GM10847 (cell line): ENCODE results near the gene VSTM2L.

Source experiments
- POLR2A ChIP-seq: IDR thresholded peaks from 2 replicates; pipeline ENCODE4 v1.6.1; 2011; ENCODE audit not compliant: insufficient read length; ENCODE audit errors: extremely low read depth

Gene VSTM2L

DNA sequence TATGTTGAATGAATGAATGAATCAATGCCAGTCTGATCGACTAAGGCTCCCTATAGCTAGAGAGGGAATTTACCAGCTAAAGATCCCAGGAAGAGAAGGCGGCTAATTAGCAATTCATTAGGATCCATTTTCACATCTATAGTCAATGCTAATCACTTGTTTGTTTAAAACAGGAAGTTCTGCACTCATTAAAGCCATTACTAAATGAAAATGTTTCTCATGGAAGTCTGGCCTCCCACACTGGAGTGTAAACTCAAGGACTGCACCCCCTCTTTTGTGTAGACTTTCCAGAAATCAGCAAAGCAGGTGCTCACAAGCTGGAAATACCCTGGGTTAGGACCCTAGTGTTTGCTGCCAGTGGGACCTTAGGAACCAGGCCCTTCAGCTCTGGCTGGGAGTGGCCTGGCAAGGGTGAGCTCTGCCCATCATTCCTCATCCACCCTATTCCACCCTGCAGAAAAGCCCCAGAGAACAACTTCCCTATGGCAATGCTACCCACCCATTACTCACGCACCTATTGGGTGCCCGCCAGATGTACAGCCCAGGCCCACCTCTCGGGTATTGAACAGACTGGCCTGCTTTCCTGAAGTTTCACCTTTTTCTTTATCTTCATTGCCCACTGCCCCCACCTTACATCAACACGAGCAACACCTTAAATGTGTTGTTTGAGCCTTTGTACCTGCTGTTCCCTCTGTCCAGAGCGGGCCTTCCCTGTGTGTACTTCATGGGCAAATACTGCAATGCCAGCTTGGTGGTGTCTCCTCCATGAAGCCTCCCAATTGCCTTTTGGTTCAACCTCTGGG lies 69.5 kb downstream of the VSTM2L start:
- TF ChIP-seq POLR2A = no peak

GRCh38 chr20:37973059-37973910 lies 70.4 kb downstream of the VSTM2L start:
- TF ChIP-seq POLR2A = no peak

DNA sequence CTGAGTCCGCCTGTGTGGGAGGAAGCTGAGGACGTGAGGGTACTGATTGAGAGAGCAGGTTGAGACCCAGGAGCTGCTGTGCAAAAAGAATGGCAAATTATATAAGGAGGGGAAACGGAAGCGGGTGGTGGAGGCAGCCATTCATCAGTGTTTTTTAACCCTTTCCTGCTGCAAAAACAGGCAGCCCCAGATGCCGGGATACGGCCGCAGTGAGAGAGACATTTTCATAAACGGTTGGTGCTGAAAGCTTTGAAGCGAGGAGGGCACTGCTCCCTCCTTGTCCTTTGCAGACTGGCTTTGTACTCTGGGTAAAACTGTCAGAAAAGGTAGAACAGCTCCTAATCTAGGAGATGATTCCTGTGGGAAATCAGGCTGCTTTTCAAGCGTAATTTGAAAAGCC lies 74.0 kb downstream of the VSTM2L start:
- TF ChIP-seq POLR2A = no peak

- no peak for TF ChIP-seq POLR2A
Observed at GRCh38 chr20:37977338-37977737, 74.4 kb downstream of the VSTM2L start.

DNA sequence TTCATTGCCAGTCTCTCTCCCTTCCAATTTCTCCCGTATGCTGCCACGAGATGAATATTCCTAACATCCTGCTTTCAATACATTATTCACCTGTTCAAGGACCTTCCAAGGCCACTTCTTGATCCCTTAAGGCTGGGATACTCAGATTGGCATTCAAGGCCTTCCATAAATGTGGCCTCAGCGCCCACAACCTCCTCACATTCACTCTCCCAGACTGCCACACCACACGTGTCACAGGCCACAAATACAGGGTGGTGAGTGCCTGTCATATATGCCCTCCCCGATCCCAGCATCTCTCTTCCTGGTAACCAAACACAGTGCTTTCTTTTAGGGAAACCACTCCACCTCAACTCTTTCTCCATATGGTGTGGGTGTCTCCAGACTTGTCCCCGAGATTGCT lies 74.9 kb downstream of the VSTM2L start:
- TF ChIP-seq POLR2A = no peak

- TF ChIP-seq POLR2A = no peak
Observed at GRCh38 chr20:37979021-37979985, 76.4 kb downstream of the VSTM2L start.

DNA sequence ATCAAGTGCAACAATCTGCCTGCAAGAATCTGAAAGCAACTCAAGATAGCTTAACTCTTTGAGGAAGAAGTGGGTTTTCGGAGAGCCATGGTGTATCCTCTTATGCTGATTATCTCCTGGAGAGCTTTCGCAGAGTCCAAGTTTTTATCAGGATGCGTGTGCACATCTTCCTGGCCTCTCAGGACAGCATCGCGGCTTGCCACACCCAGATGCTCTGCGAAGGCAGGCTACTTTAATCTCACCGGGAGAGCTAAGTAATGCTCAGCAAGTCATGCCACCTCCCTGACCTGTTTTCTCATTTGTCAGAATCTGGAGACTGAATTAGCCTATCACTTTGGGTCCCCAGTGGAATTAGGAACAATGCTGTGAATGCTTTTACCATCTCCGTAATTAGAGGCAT lies 77.5 kb downstream of the VSTM2L start:
- TF ChIP-seq POLR2A = no peak

DNA sequence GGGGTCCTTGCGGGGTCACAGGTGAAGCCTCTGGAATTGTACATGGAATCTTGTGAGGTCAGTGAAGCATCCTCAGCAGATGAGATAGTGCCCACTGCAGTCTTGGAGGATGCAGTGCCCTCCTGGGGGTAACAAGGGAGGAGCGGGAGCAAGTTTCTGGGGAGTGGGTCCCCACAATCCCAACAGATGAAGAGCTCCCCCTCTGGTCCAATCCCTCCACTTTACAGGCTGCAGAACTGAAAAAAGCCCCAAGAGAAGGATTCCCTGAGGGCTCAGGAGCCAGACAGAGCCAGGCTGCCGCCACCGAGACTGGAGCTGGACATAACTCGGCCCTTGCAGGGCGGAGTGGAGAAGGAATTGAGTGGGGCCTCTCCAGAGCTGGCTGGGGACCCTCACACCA lies 77.9 kb downstream of the VSTM2L start:
- TF ChIP-seq POLR2A = no peak

DNA sequence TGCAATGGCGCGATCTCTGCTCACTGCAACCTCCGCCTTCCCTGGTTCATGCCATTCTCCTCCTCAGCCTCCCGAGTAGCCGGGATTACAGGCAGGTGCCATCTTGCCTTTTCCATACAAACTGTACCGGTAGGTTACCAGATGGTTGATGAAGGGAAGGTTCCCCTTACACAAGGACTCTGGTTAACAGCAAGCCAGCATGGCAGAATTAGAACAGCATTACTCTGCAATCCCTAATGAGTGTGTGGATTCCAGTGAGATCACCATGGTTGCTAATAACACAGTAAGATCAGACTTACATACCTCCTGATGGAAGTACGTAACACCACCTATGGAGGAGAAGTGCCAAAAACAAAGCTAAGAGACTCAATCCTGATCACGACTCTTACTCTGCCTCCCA lies 78.6 kb downstream of the VSTM2L start:
- TF ChIP-seq POLR2A = no peak

- TF ChIP-seq POLR2A = no peak
Observed at GRCh38 chr20:37983286-37983685, 80.4 kb downstream of the VSTM2L start.

- no peak for TF ChIP-seq POLR2A
Observed at GRCh38 chr20:37984018-37984785, 81.3 kb downstream of the VSTM2L start.

GRCh38 chr20:37986044-37986858 lies 83.3 kb downstream of the VSTM2L start:
- TF ChIP-seq POLR2A = no peak

DNA sequence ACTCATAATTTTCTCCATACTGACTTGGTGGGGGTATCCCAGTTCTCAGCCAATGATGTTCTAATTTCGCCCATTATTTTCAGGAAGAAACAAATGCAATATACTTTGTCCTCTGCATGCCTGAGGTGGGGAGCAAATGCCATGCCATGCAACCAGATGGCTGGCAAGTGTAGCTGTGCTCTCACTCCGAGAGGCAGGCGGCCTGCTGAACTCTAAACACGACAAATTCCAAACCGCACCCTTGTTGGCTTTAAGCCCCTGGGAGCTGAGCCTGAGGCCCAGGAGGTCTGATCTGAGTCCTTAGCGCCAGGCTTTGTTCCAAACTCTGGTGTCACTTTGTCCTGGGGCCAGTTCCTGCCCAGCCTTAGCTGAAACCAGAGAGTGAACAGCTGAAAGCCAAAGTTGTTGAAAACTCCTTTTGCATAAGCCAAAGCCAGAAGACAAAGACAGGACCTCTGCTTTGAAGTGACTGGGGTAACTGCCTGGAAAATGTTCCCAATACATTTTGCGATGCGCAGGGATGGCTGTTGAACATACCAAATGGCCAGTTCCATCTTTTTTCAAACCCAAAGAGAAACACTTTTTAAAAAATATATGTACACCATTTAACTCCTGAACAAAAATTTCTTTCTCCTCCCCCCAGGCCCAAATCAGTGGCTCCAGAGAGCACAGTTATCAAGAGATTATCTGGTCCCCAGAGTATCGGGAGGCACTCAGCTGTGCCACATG lies 84.1 kb downstream of the VSTM2L start:
- TF ChIP-seq POLR2A = no peak
